ENCODE data around the gene EID3. TPM values are rescaled to one million over a fixed set of nuclear protein-coding genes. Genes with fewer than 3 reads are reported as not detected.
A peak's percentile ranks its signal among the peaks of the same experiment; 100 is the strongest.
"Not testable (repeated sequence)": the region's sequence is repeated elsewhere in the genome, so short reads cannot be mapped to it uniquely, and the experiment has no call there.

The EID3 gene
- total RNA-seq, 1 donor from 2014 or later, result 4.5 TPM

- DNase-seq (ENCODE audit: low spot score in 2 of 2), result no peak
- FAIRE-seq, result peak; percentile 24
Observed at GRCh38 chr12:104331376-104331775, 27.8 kb downstream of the EID3 start.

GRCh38 chr12:104332273-104332672, 28.7 kb downstream of the EID3 start:
- not testable (repeated sequence) for FAIRE-seq; DNase-seq (ENCODE audit: low spot score in 2 of 2)

GRCh38 chr12:104333692-104334255, 30.2 kb downstream of the EID3 start:
- FAIRE-seq, result no peak
- DNase-seq (ENCODE audit: low spot score in 2 of 2), result no peak

GRCh38 chr12:104334581-104334980, 31.0 kb downstream of the EID3 start:
- DNase-seq (ENCODE audit: low spot score in 2 of 2), result no peak
- FAIRE-seq, result no peak

- DNase-seq (ENCODE audit: low spot score in 2 of 2), result no peak
Observed at GRCh38 chr12:104336115-104336514, 32.6 kb downstream of the EID3 start.

GRCh38 chr12:104337030-104337558, 33.6 kb downstream of the EID3 start:
- DNase-seq (ENCODE audit: low spot score in 2 of 2) (no peak), FAIRE-seq (no peak)

More at GRCh38 chr12:104336115-104336514, 32.6 kb downstream of the EID3 start:
- FAIRE-seq, result no peak

- FAIRE-seq (no peak), DNase-seq (ENCODE audit: low spot score in 2 of 2) (peak in 1 of 2 donors; percentile 38)
Observed at GRCh38 chr12:104339663-104340062, 36.1 kb downstream of the EID3 start.

GRCh38 chr12:104340177-104340576, 36.6 kb downstream of the EID3 start:
- FAIRE-seq (no peak), DNase-seq (ENCODE audit: low spot score in 2 of 2) (no peak)

- no peak for FAIRE-seq
- DNase-seq (ENCODE audit: low spot score in 2 of 2), result no peak
Observed at GRCh38 chr12:104340925-104341611, 37.5 kb downstream of the EID3 start.

- FAIRE-seq, result no peak
- no peak for DNase-seq (ENCODE audit: low spot score in 2 of 2)
Observed at GRCh38 chr12:104342147-104342546, 38.6 kb downstream of the EID3 start.

GRCh38 chr12:104342635-104343249, 39.2 kb downstream of the EID3 start:
- DNase-seq (ENCODE audit: low spot score in 2 of 2) (no peak), FAIRE-seq (no peak)

GRCh38 chr12:104344682-104345081, 41.1 kb downstream of the EID3 start:
- FAIRE-seq (no peak), DNase-seq (ENCODE audit: low spot score in 2 of 2) (no peak)

GRCh38 chr12:104345234-104346066, 41.9 kb downstream of the EID3 start:
- FAIRE-seq (no peak), DNase-seq (ENCODE audit: low spot score in 2 of 2) (no peak)

- DNase-seq (ENCODE audit: low spot score in 2 of 2) (no peak), FAIRE-seq (no peak)
Observed at GRCh38 chr12:104347374-104348075, 44.0 kb downstream of the EID3 start.

- no peak for FAIRE-seq
- DNase-seq (ENCODE audit: low spot score in 2 of 2), result no peak
Observed at GRCh38 chr12:104348283-104348993, 44.9 kb downstream of the EID3 start.

GRCh38 chr12:104348994-104349494, 45.5 kb downstream of the EID3 start:
- no peak for FAIRE-seq
- DNase-seq (ENCODE audit: low spot score in 2 of 2), result no peak

- no peak for DNase-seq (ENCODE audit: low spot score in 2 of 2)
- FAIRE-seq, result no peak
Observed at GRCh38 chr12:104350211-104351056, 46.9 kb downstream of the EID3 start.
